ENCODE data around the gene CACYBP.
A peak's percentile ranks its signal among the peaks of the same experiment; 100 is the strongest.

Gene CACYBP

DNA sequence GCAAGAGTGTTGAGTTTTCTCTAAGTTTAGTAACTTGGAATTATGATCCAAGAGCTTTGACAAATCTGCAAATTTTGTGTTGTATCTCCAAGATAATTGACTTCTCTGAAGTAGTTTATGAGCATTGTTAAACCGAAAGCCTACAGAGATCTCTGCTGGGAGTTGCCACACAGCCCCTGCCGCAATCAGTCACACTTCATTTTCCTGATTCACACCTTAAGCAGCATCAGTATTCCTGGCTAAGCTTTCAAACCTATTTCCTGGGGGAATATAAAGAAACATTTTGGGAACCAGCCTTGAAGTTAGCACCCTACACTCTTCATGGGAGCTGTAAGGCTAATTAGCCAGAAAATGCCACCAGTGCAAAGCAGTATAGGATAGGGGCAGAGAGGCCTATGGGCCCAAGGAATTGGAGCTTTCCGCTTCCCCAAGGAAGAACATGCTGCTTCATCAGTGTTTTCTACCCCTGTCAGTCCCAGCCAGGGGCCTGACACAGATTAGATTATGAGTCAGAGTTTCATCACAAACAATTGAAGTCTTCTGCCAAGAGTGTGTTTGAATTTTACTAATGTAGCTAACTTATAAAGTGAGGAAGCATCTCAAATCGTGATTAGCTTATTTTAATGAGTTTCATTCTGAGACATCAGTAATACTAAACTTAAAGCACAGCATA, 23.2 kb upstream of the CACYBP start:
- H3K4me1 ChIP-seq (ENCODE audit: low read length): peaks cover 13% of the 10 kb centered on the region
- no peaks in the 10 kb centered on the region for H4K20me1 ChIP-seq (ENCODE audit: insufficient read depth, low read length)
- no peak for DNase-seq
- no peak overlapping the region for H3K4me2 ChIP-seq (ENCODE audit: low read depth, low read length)
- H3K9ac ChIP-seq (ENCODE audit: low read length): no peak overlapping the region
- H3K27ac ChIP-seq (ENCODE audit: low read length): no peak overlapping the region
- H3K9me3 ChIP-seq (replicated peaks; ENCODE audit: insufficient read depth, low read length): no peaks in the 10 kb centered on the region
- H3K27me3 ChIP-seq (replicated peaks; ENCODE audit: insufficient read depth, low read length): no peaks in the 10 kb centered on the region
- no peaks in the 10 kb centered on the region for H3K36me3 ChIP-seq (replicated peaks; ENCODE audit: insufficient read depth, low read length)
- H2AFZ ChIP-seq (ENCODE audit: low read length): no peak overlapping the region
- H3K9me2 ChIP-seq (replicated peaks; ENCODE audit: insufficient read depth, low read length): no peaks in the 10 kb centered on the region
- peaks cover 8% of the 10 kb centered on the region for H3F3A ChIP-seq (ENCODE audit: insufficient read depth, low read length)
- H3K4me3 ChIP-seq (ENCODE audit: low read length): no peak overlapping the region
- no peaks in the 10 kb centered on the region for H3K79me2 ChIP-seq (ENCODE audit: low read length)
- TF ChIP-seq EZH2 (optimal IDR thresholded peaks at IDR 0.05; ENCODE audit: low read depth, low read length) (no peak), EZH2phosphoT487 (IDR thresholded peaks at IDR 0.05; ENCODE audit: low read length) (no peak)
- TF ChIP-seq, protein P1, sequence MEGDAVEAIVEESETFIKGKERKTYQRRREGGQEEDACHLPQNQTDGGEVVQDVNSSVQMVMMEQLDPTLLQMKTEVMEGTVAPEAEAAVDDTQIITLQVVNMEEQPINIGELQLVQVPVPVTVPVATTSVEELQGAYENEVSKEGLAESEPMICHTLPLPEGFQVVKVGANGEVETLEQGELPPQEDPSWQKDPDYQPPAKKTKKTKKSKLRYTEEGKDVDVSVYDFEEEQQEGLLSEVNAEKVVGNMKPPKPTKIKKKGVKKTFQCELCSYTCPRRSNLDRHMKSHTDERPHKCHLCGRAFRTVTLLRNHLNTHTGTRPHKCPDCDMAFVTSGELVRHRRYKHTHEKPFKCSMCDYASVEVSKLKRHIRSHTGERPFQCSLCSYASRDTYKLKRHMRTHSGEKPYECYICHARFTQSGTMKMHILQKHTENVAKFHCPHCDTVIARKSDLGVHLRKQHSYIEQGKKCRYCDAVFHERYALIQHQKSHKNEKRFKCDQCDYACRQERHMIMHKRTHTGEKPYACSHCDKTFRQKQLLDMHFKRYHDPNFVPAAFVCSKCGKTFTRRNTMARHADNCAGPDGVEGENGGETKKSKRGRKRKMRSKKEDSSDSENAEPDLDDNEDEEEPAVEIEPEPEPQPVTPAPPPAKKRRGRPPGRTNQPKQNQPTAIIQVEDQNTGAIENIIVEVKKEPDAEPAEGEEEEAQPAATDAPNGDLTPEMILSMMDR (IDR thresholded peaks at IDR 0.05; ENCODE audit: low read length): no peak

DNA sequence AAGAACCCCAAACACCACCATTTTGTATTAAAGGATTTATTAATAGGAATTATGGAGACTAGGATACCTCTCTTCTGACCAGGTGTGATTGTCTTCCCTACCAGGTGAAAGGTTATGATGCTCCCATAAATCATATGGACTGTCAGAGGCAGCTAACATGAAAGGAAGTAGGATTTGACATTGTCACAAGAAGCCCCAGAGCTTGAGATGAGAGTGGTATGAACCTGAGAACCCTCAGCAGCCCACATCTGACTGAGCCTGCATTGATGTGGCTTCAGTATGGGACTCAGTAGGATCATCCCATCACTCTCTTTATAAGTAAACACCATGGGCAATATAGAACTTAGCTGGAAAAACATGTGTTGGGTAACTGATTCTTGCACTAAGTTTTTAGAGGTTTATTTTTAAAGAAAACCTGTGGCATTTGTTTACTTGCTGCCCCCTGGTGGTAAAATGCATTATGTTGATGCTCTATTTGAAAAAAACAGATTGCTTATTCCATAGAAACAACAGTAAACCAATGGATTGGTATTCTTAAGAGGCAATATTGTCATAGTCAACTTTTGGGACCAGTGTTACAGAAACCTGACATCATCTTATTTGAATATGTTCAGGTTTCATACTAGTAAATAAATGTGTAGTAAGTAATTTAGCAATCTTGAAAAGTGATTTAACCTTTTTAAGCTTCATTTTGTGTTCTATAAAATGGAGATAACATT, 16.6 kb upstream of the CACYBP start:
- Histone ChIP-seq H3F3A (ENCODE audit: insufficient read depth, low read length) (peaks cover 2% of the 10 kb centered on the region), H2AFZ (ENCODE audit: low read length) (no peak overlapping the region), H3K36me3 (replicated peaks; ENCODE audit: insufficient read depth, low read length) (0 out of 2 replicates have a peak, but pooled peaks cover 2% of the 10 kb centered on the region), H3K79me2 (ENCODE audit: low read length) (no peaks in the 10 kb centered on the region), H3K4me3 (ENCODE audit: low read length) (no peak overlapping the region), H3K9me3 (replicated peaks; ENCODE audit: insufficient read depth, low read length) (no peaks in the 10 kb centered on the region), H3K9ac (ENCODE audit: low read length) (no peak overlapping the region), H3K9me2 (replicated peaks; ENCODE audit: insufficient read depth, low read length) (no peaks in the 10 kb centered on the region), H4K20me1 (ENCODE audit: insufficient read depth, low read length) (no peaks in the 10 kb centered on the region), H3K4me2 (ENCODE audit: low read depth, low read length) (no peak overlapping the region), H3K27ac (ENCODE audit: low read length) (no peak overlapping the region), H3K4me1 (ENCODE audit: low read length) (peaks cover 2% of the 10 kb centered on the region), H3K27me3 (replicated peaks; ENCODE audit: insufficient read depth, low read length) (no peaks in the 10 kb centered on the region)
- DNase-seq: peak; percentile 81
- no peak for TF ChIP-seq EZH2phosphoT487 (IDR thresholded peaks at IDR 0.05; ENCODE audit: low read length)
- TF ChIP-seq, protein P1 (IDR thresholded peaks at IDR 0.05; ENCODE audit: low read length): peak; percentile 88
- TF ChIP-seq EZH2 (optimal IDR thresholded peaks at IDR 0.05; ENCODE audit: low read depth, low read length): no peak

DNA sequence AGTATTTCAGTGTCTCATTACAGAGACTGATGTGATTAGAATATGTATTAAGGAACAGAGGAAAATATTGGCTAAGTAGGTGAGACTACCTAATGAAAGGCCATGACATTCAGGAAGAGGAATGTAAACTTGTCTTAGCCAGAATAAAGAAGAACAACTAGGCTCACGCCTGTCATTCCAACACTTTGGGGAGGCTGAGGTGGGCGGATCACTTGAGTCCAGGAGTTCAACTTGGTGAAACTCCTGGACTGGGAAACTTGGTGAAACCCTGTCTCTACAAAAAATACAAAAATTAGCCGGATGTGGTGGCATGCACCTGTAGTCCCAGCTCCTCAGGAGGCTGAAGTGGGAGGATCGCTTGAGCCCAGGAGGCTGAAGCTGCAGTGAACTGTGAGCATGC, 14.8 kb upstream of the CACYBP start:
- no peak overlapping the region for H3K4me2 ChIP-seq (ENCODE audit: low read depth, low read length)
- no peak overlapping the region for H3K27ac ChIP-seq (ENCODE audit: low read length)
- peaks cover 19% of the 10 kb centered on the region for H3K4me1 ChIP-seq (ENCODE audit: low read length)
- H3K9me3 ChIP-seq (replicated peaks; ENCODE audit: insufficient read depth, low read length): no peaks in the 10 kb centered on the region
- no peaks in the 10 kb centered on the region for H3K9me2 ChIP-seq (replicated peaks; ENCODE audit: insufficient read depth, low read length)
- H3K4me3 ChIP-seq (ENCODE audit: low read length): no peak overlapping the region
- no peak overlapping the region for H2AFZ ChIP-seq (ENCODE audit: low read length)
- no peak for DNase-seq
- no peaks in the 10 kb centered on the region for H3K27me3 ChIP-seq (replicated peaks; ENCODE audit: insufficient read depth, low read length)
- H3K36me3 ChIP-seq (replicated peaks; ENCODE audit: insufficient read depth, low read length): 0 out of 2 replicates have a peak, but pooled peaks cover 2% of the 10 kb centered on the region
- no peak overlapping the region for H3K9ac ChIP-seq (ENCODE audit: low read length)
- H4K20me1 ChIP-seq (ENCODE audit: insufficient read depth, low read length): no peaks in the 10 kb centered on the region
- no peaks in the 10 kb centered on the region for H3K79me2 ChIP-seq (ENCODE audit: low read length)
- H3F3A ChIP-seq (ENCODE audit: insufficient read depth, low read length): peaks cover 20% of the 10 kb centered on the region
- TF ChIP-seq EZH2phosphoT487 (IDR thresholded peaks at IDR 0.05; ENCODE audit: low read length): no peak
- TF ChIP-seq, protein P1 (IDR thresholded peaks at IDR 0.05; ENCODE audit: low read length): no peak
- TF ChIP-seq EZH2 (optimal IDR thresholded peaks at IDR 0.05; ENCODE audit: low read depth, low read length): no peak
